Heart left ventricle (tissue), 16 donors: Measurements from ENCODE around the gene CASP1. TPM values are rescaled to one million over a fixed set of nuclear protein-coding genes. Genes with fewer than 3 reads are reported as not detected.
"Not testable (repeated sequence)": the region's sequence is repeated elsewhere in the genome, so short reads cannot be mapped to it uniquely, and the experiment has no call there.

ENCODE experiments used
- ATAC-seq, 4 donors: fragments of 200-7000 bp; cut with Tn5 transposase; one replicate each; pipeline ENCODE4 v1.9.1; 2020 to 2022; ENCODE audit warnings: moderate library complexity in 4 of 4, mild to moderate bottlenecking in 3 of 4, moderate number of reproducible peaks in 1 of 4
- DNase-seq, 5 donors: peaks; one replicate each; pipeline ENCODE4 v3.0.0-alpha.2; 2020
- H3K27ac ChIP-seq, 12 donors: fragments of 200-600 bp; sonication (generic) in 4 of 12; one replicate each; pipeline versions ENCODE4 v1.5.0 to v1.8.0; 2016 to 2022; ENCODE audit warnings: mild to moderate bottlenecking in 2 of 12
- H3K27me3 ChIP-seq, 9 donors: fragments of 200-600 bp; sonication (generic) in 2 of 9; one replicate each; pipeline versions ENCODE4 v1.5.1 to v1.8.0; 2016 to 2022; ENCODE audit warnings: mild to moderate bottlenecking in 3 of 9
- H3K36me3 ChIP-seq, 9 donors: fragments of 200-600 bp; sonication (generic) in 2 of 9; one replicate each; pipeline versions ENCODE4 v1.5.0 to v1.8.0; 2018 to 2022; ENCODE audit warnings: mild to moderate bottlenecking in 2 of 9
- H3K4me1 ChIP-seq, 12 donors: fragments of 200-600 bp; sonication (generic) in 4 of 12; one replicate each; pipeline versions ENCODE4 v1.5.0 to v1.8.0; 2016 to 2022; ENCODE audit warnings: mild to moderate bottlenecking in 3 of 12
- H3K4me3 ChIP-seq, 12 donors: fragments of 200-600 bp; sonication (generic) in 4 of 12; one replicate each; pipeline versions ENCODE4 v1.5.0 to v1.8.0; 2017 to 2022; ENCODE audit warnings: mild to moderate bottlenecking in 9 of 12, moderate library complexity in 4 of 12
- H3K9me3 ChIP-seq, 12 donors: fragments of 200-600 bp; sonication (generic) in 4 of 12; one replicate each; pipeline versions ENCODE4 v1.5.0 to v1.8.0; 2016 to 2022; ENCODE audit warnings: mild to moderate bottlenecking in 1 of 12
- POLR2A ChIP-seq, 2 donors: fragments of 450-650 bp; IDR thresholded peaks; one replicate each; pipeline ENCODE4 v1.6.1; 2017; ENCODE audit warnings: antibody characterized with exemption in 2 of 2, mild to moderate bottlenecking in 2 of 2, moderate library complexity in 2 of 2
- WGBS, 4 donors: extraction: QIAGEN DNeasy Blood & Tissue Kit in 2 of 4; methylation state at CpG; one replicate each; pipeline versions ENCODE4 v1.1.5 to v1.1.7; 2013 to 2018; 5-methylcytosine and 5-hydroxymethylcytosine counted together
- intact Hi-C, 10 donors: fragments of 100-400 bp; cut with DNase I; formaldehyde crosslinking; loops; one replicate each; pipeline versions ENCODE4 v1.11.1 to v1.14.2; 2022
- polyA plus RNA-seq, 2 donors: library from polyadenylated mRNA; stranded (reverse); fragments of 200-250 nt; gene quantifications; one replicate each; pipeline ENCODE4 v1.2.3, GENCODE V29; 2013
- total RNA-seq, 9 donors: library from RNA; depleted of rRNA in 2 of 9; stranded (reverse); fragments of >200 nt in 2 of 9; fragmentation: NEBNext Ultra II Directional in 3 of 9; extraction: Animal tissue kit (Norgen Biotek cat#: 25700) in 3 of 9; gene quantifications; one replicate each; pipeline versions ENCODE4 v1.1.0 to v1.2.4, GENCODE V29; 2016 to 2023
- TF ChIP-seq, protein P1 (sequence below), 12 donors: fragments of 200-600 bp; sonication (generic) in 4 of 12; IDR thresholded peaks; one replicate each; pipeline versions ENCODE4 v1.5.0 to v1.8.0; 2018 to 2022; ENCODE audit warnings: antibody characterized with exemption in 12 of 12, mild to moderate bottlenecking in 5 of 12
- donor health status: ischemic (EF 13 %, LVEDD 7.1; RV severe dilation, severe dysfunction).
- donor health status: healthy with polysubstance abuse.
- donor health status: DM: no; HTN: yes; CAD: no.
- donor health status: DM: no; HTN: no; CAD: no.
- donor health status: ischemic (EF 25% LVEDD 6.9; RV normal size, moderate dysfunction).
- donor health status: ischemic (EF 25% LVEDD 5.7; RV mildly dilated, moderate dysfunction).
- donor health status: healthy.
- donor health status: DM: yes; HTN: yes; CAD: no.
- donor health status: ischemic (EF 35%, LVEDD 5.7; RV mildly dilated, moderate dysfunction).
- donor health status: nonischemic (EF 11% LVEDD 7.7; RV severe dilation, severe dysfunction).
- donor health status: DM: yes; HTN: yes; CAD: no.
- donor health status: PGD.
- donor health status: ischemic (EF 29% LVEDD 5.4; RV normal size, mild dysfunction).
- donor health status: nonischemic (EF 23%, LVEDD 6.1; RV moderate dilation, normal function).

CASP1 gene
- total and polyA plus RNA-seq, 11 donors = 2.8 to 68.4 (median 7.8) TPM

DNA sequence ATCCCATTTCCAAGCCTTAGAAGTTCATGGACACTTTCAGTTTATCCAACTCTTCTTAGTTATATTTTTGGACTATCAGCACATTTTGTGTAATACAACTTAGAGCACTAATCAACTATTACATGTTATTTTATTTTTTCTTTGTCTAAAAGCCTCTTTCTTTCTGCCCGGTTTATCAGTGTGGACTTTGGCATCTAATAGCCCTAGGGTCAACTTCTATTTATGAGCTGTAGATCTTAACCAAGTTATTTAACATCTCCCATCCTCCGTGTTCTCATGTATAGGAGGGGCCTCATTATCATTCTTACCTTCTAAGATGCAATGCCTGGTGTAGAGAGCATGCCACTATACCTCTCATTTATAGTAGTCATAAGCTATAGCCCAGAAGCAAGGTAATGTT, 5.8 kb upstream of the CASP1 start:
- Histone ChIP-seq H3K36me3 (peaks cover 0 to 19% (median 5%) of the 10 kb centered on the region in 9 donors), H3K27me3 (no peaks in the 10 kb centered on the region), H3K27ac (no peak overlapping the region), H3K4me1 (peaks cover 0 to 46% (median 5%) of the 10 kb centered on the region in 12 donors), H3K9me3 (no peaks in the 10 kb centered on the region), H3K4me3 (no peak overlapping the region)
- no peak for ATAC-seq
- no peak for DNase-seq
- TF ChIP-seq, protein P1, sequence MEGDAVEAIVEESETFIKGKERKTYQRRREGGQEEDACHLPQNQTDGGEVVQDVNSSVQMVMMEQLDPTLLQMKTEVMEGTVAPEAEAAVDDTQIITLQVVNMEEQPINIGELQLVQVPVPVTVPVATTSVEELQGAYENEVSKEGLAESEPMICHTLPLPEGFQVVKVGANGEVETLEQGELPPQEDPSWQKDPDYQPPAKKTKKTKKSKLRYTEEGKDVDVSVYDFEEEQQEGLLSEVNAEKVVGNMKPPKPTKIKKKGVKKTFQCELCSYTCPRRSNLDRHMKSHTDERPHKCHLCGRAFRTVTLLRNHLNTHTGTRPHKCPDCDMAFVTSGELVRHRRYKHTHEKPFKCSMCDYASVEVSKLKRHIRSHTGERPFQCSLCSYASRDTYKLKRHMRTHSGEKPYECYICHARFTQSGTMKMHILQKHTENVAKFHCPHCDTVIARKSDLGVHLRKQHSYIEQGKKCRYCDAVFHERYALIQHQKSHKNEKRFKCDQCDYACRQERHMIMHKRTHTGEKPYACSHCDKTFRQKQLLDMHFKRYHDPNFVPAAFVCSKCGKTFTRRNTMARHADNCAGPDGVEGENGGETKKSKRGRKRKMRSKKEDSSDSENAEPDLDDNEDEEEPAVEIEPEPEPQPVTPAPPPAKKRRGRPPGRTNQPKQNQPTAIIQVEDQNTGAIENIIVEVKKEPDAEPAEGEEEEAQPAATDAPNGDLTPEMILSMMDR (IDR thresholded peaks at IDR 0.05) = no peak
- no peak for TF ChIP-seq POLR2A (IDR thresholded peaks at IDR 0.05)
- WGBS, 4 donors = 90 to 97% (median 93%) methylated on average over 2 of the region's 2 CpGs
- intact Hi-C loops = no loop called here

DNA sequence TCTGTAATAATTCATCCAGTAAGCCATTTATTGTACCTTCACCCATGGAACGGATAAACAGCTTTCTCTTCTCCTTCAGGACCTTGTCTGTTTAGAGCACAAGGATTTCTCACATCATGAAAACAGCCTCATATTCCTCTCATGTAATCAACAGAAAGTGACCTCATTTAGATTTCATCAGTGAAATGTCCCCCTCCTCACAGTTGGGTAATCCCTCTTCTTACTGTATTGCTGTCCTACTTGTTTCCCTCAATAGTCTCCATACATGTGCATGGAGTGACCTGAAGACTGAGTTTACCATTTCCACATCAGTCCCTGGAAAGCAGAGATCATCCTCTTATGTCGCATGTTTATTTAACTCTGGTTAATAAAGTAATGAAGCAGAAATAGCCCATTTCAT, 556 bp downstream of the CASP1 start:
- 45 to 59% (median 55%) methylated on average over 2 of the region's 2 CpGs for WGBS, 4 donors
- Histone ChIP-seq H3K4me1 (peaks cover 0 to 65% (median 3%) of the 10 kb centered on the region in 12 donors), H3K27ac (peak overlapping the region; percentile 52 to 96 (median 68)), H3K36me3 (peaks cover 0 to 25% (median 18%) of the 10 kb centered on the region in 9 donors), H3K4me3 (peak overlapping the region; percentile 12 to 66 (median 52))
- ATAC-seq = peak in 2 of 4 donors; percentile 9 to 56
- intact Hi-C loops = loop anchor here in 2 of 10 donors (10.0 kb wide), 1 partner anchor 70 kb away; the partner anchor contains the start of gene CASP4 (in 2 of the 2)
- H3K27me3 ChIP-seq, DNase-seq, H3K9me3 ChIP-seq: not testable (repeated sequence)

DNA sequence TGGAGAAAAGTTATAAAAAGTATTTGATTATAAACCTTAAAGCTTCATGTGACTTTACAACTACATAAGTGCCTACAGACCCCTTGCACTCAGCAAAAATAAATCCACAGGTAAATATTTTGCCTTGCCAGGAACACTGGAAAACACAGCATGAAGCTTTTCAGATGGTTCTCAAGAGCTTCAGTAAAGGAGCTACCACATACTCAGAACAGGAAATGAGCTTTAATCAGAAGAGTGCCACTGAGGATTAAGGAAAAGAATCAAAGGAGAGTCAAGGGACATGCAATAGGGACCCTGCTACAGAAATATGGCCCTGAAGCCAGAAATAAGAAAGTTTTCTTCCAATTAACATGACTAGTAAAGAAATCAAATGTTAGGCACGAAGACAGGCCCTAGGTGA, 1.2 kb downstream of the CASP1 start:
- peak overlapping the region in 9 of 12 donors; percentile 37 to 66 (median 55) for H3K4me3 ChIP-seq
- intact Hi-C loops = loop anchor here in 2 of 10 donors (10.0 kb wide), 1 partner anchor 69 kb away; the partner anchor contains the start of gene CASP4 (in 2 of the 2)
- H3K4me1 ChIP-seq = peaks cover 0 to 71% (median 3%) of the 10 kb centered on the region in 12 donors
- TF ChIP-seq, protein P1 (IDR thresholded peaks at IDR 0.05) = no peak
- no peak for TF ChIP-seq POLR2A (IDR thresholded peaks at IDR 0.05)
- no peaks in the 10 kb centered on the region for H3K9me3 ChIP-seq
- DNase-seq = no peak
- ATAC-seq = peak in 1 of 4 donors; percentile 39
- H3K27me3 ChIP-seq = no peaks in the 10 kb centered on the region
- 78 to 96% (median 90%) methylated on average over 1 of the region's 1 CpG for WGBS, 4 donors
- peak overlapping the region in 6 of 12 donors; percentile 70 to 96 (median 76) for H3K27ac ChIP-seq
- H3K36me3 ChIP-seq = peaks cover 0 to 30% (median 24%) of the 10 kb centered on the region in 9 donors

DNA sequence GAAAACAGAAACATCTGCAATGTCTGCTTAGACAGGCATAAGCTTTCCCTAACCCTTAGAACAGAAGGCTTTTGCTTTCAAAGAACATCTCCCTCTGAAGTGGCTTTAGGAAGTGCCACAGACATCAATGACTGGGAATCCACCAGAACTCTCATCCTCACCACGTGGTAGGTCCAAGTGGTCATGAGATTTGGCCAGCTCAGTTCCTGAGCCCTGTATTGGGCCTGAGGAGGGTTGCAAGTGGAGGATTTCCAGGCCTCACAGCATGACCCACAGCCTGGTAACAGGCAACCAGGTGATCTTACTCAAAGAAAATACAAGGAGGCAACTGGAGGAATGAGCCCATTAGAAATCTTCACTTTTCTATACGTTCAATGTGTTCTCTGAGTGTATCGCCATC, 1.6 kb downstream of the CASP1 start:
- ATAC-seq (peak in 2 of 4 donors; percentile 22 to 63), DNase-seq (no peak)
- H3K27me3 ChIP-seq = no peaks in the 10 kb centered on the region
- 76 to 84% (median 77%) methylated on average over 3 of the region's 3 CpGs for WGBS, 4 donors
- peaks cover 0 to 35% (median 29%) of the 10 kb centered on the region in 9 donors for H3K36me3 ChIP-seq
- intact Hi-C loops = loop anchor here in 2 of 10 donors (10.0 kb wide), 1 partner anchor 69 kb away; the partner anchor contains the start of gene CASP4 (in 2 of the 2)
- TF ChIP-seq, protein P1 (IDR thresholded peaks at IDR 0.05) = no peak
- TF ChIP-seq POLR2A (IDR thresholded peaks at IDR 0.05) = no peak
- peaks cover 0 to 73% (median 3%) of the 10 kb centered on the region in 12 donors for H3K4me1 ChIP-seq
- peak overlapping the region in 9 of 12 donors; percentile 37 to 66 (median 55) for H3K4me3 ChIP-seq
- peak overlapping the region in 2 of 12 donors; percentile 73 to 96 for H3K27ac ChIP-seq
- H3K9me3 ChIP-seq = no peaks in the 10 kb centered on the region
